ENCODE measurements around the gene RASSF1.

The RASSF1 gene

GRCh38 chr3:50340448-50341329 lies at the start of gene RASSF1:
Gene RASSF1, minus strand, starts transcription at chr3:50340836. Its CDS starts 31 bp downstream, at chr3:50340805.
- ATAC-seq (peak; percentile 55), DNase-seq (peak; percentile 85)

GRCh38 chr3:50389414-50389767 lies 48.8 kb upstream of the RASSF1 start:
- no peak for ATAC-seq
- DNase-seq: no peak

GRCh38 chr3:50388720-50389413 lies 48.2 kb upstream of the RASSF1 start:
- ATAC-seq (no peak), DNase-seq (no peak)

- ATAC-seq (no peak), DNase-seq (no peak)
Observed at GRCh38 chr3:50388016-50388719, 47.5 kb upstream of the RASSF1 start.

- no peak for DNase-seq
- no peak for ATAC-seq
Observed at GRCh38 chr3:50385754-50386153, 45.1 kb upstream of the RASSF1 start.

- ATAC-seq: no peak
- no peak for DNase-seq
Observed at GRCh38 chr3:50383750-50384149, 43.1 kb upstream of the RASSF1 start.

GRCh38 chr3:50382722-50383121 lies 42.1 kb upstream of the RASSF1 start:
- ATAC-seq: no peak
- no peak for DNase-seq

- ATAC-seq: no peak
- no peak for DNase-seq
Observed at GRCh38 chr3:50381383-50381782, 40.7 kb upstream of the RASSF1 start.

GRCh38 chr3:50380405-50381085 lies 39.9 kb upstream of the RASSF1 start:
- no peak for DNase-seq
- ATAC-seq: no peak

GRCh38 chr3:50378757-50379156 lies 38.1 kb upstream of the RASSF1 start:
- ATAC-seq: no peak
- no peak for DNase-seq

- ATAC-seq (no peak), DNase-seq (no peak)
Observed at GRCh38 chr3:50378024-50378423, 37.4 kb upstream of the RASSF1 start.

- DNase-seq: no peak
Observed at GRCh38 chr3:50375258-50375931, 34.8 kb upstream of the RASSF1 start.

GRCh38 chr3:50374363-50375257 lies 34.0 kb upstream of the RASSF1 start:
- ATAC-seq (no peak), DNase-seq (no peak)

More at GRCh38 chr3:50375258-50375931, 34.8 kb upstream of the RASSF1 start:
- ATAC-seq: no peak

- no peak for DNase-seq
- ATAC-seq: no peak
Observed at GRCh38 chr3:50373146-50374051, 32.8 kb upstream of the RASSF1 start.

GRCh38 chr3:50372349-50372748 lies 31.7 kb upstream of the RASSF1 start:
- DNase-seq: no peak
- no peak for ATAC-seq

GRCh38 chr3:50371133-50371685 lies 30.6 kb upstream of the RASSF1 start:
- no peak for DNase-seq

GRCh38 chr3:50370594-50370993 lies 30.0 kb upstream of the RASSF1 start:
- ATAC-seq (no peak), DNase-seq (no peak)

More at GRCh38 chr3:50371133-50371685, 30.6 kb upstream of the RASSF1 start:
- ATAC-seq: no peak

- DNase-seq (no peak), ATAC-seq (no peak)
Observed at GRCh38 chr3:50369012-50369670, 28.5 kb upstream of the RASSF1 start.

- DNase-seq (no peak), ATAC-seq (no peak)
Observed at GRCh38 chr3:50365842-50366220, 25.2 kb upstream of the RASSF1 start.

All from stimulated activated naive CD8-positive, alpha-beta T cell treated with anti-CD3 and anti-CD28 coated beads, Interleukin-15, Interleukin-2, amounts not matched to agents 100 U/mL and 50 U/mL, for 24 hours (primary cell).